NCI-H774 (cell line): Measurements from ENCODE around the gene DNAH10.
"Not testable (repeated sequence)": the region's sequence is repeated elsewhere in the genome, so short reads cannot be mapped to it uniquely, and the experiment has no call there.

Source experiments
- DNase-seq: peaks from one replicate; lab custom pipeline; 2025; lab: John Stamatoyannopoulos, UW

Gene DNAH10

DNA sequence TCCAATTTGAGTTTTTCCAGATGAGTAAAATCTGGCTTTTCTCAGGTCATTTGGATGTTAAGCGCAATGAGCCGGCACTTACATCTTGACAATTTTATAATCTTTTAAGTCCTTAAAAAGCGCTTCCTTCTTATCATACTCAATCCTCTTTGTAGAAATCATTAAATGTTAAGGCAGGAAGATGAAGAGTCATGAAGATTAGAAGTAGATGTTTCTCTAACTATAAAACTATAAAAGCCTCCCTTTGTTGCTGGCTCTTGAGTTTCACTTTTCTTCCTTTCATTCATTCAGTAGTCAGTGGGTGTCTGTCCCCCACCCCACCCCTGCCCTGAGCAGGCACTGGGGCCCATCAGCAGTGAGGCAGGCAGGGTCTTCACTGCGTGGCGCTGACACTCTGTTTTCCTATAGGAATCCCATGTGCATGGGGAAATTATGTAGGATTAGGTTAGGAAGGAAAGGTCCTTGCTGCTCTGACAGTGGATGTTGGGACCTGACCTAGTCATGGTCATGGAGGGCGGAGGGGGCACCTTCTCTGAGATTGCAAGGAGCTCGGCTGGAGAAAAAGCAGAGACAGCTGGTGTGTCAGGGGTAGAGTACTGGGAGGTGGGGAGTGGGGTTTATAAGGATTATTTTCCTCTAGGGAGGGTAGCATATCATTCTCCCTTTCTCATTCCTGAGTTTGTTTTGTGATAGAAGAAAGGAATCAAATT, 144.8 kb downstream of the DNAH10 start:
- DNase-seq = no peak

- no peak for DNase-seq
Observed at GRCh38 chr12:123907726-123908476, 145.8 kb downstream of the DNAH10 start.

GRCh38 chr12:123908884-123909725, 147.0 kb downstream of the DNAH10 start:
- peak; percentile 44 for DNase-seq

DNA sequence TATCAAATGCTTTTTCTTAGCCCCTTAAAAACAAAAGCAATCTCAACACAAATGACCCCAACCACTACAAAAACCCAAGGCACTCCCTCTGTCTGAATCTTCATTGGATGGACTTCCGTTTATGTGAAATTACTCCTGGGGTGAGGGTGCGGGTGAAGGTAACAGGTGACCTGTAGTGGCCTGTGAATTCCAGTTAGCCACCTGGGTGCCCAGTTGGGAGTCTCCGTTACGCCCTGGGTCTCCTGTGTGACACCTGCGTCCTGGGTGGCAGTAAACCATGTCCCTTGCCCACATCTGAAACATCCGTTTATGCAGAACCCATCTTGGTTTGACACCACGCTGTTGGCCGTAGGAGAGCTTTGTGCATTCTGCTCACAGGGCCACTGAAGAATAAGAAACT, 148.0 kb downstream of the DNAH10 start:
- no peak for DNase-seq

GRCh38 chr12:123910761-123911193, 148.7 kb downstream of the DNAH10 start:
- DNase-seq = no peak

DNA sequence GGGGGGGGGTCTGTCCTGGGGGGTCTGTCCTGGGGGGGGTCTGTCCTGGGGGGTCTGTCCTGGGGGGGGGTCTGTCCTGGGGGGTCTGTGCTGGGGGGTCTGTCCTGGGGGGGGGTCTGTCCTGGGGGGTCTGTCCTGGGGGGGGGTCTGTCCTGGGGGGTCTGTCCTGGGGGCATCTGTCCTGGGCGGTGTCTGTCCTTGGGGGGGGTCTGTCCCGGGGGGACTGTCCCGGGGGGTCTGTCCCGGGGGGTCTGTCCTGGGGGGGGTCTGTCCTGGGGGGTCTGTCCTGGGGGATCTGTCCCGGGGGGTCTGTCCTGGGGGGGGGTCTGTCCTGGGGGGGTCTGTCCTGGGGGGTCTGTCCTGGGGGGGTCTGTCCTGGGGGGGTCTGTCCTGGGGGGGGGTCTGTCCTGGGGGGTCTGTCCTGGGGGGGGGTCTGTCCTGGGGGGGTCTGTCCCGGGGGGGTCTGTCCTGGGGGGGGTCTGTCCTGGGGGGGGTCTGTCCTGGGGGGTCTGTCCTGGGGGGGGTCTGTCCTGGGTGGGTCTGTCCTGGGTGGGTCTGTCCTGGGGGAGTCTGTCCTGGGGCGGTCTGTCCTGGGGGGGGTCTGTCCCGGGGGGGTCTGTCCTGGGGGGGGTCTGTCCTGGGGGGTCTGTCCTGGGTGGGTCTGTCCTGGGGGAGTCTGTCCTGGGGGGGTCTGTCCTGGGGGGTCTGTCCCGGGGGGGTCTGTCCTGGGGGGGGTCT, 149.7 kb downstream of the DNAH10 start:
- not testable (repeated sequence) for DNase-seq

DNA sequence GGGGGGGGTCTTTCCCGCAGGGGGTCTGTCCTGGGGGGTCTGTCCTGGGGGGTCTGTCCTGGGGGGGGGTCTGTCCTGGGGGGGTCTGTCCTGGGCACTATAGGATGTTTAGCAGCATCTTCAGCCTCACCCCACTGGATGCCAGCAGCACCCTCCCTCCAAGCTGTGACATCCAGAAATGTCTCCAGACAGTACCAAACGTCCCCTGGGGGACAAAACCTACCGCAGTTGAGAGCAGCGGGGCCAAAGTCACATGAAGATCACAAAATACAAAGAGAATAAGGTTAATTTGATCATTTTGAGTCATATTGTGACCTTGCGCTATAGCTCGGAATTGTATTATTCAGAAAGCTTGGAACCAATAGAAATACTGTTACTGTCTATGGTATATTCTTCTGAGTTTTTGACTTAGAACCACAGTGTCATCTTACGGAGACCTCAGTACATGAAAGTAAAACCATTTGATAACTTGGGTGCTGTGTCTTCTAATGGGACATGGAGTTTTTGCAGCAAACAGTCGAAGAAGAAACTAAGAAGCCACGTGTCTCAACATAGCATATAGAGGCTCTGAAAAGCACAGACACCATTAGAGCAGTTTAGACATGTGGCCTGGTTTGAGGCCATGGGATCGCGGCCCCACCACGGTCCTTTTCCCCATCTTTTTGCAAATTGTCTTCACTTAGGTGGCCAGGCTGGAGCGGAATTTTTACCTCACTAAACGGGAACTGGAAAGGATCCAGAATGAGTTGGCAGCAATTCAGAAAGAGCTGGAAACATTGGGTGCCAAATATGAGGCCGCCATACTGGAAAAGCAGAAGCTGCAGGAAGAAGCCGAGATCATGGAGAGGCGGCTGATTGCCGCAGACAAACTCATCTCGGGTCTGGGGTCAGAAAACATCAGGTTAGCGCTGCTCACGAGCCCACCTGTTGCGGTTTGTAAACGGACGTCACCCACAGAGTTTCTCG, 150.6 kb downstream of the DNAH10 start:
- peak; percentile 16 for DNase-seq

- DNase-seq = no peak
Observed at GRCh38 chr12:123914726-123915333, 152.7 kb downstream of the DNAH10 start.

DNA sequence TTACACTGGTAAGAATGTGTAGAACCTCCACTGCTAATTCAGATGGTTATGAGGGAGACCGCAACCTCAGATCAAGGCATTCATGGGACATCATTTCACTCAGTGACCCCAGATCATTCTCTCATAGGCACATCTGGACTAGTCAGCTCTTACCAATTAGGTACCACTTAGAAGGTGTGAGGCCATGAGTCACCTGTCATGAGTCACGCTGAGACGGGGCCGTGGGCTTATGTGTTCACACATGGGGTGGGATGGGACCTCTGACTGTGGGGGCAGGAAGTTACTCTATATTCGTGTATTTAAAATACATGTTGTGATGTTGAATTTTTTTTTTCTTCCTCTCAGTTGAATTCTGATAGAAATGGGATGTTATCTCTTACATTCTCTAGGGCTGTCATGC, 154.6 kb downstream of the DNAH10 start:
- DNase-seq = no peak

DNA sequence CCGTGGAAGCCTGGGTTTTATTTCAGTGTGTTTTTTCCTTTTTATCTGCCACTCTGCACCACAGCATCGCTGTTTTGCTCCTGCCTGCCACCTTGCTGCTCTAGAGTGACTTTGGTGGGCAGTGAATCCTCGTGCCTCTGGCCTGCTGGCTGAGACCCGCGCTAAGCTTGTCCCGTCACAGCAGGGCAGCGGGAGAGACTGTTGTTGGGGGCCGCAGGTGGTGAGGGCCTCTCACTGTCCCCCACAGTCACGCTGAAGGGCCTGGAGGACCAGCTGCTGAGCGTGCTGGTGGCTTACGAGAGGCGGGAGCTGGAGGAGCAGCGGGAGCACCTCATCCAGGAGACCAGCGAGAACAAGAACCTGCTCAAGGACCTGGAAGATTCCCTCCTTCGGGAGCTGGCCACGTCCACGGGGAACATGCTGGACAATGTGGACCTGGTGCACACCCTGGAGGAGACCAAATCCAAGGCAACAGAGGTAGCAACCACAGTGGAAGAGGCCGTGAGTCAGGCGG, 155.3 kb downstream of the DNAH10 start:
- DNase-seq = no peak

GRCh38 chr12:123919980-123920360, 157.9 kb downstream of the DNAH10 start:
- no peak for DNase-seq

GRCh38 chr12:123923038-123923437, 160.9 kb downstream of the DNAH10 start:
- DNase-seq = no peak

- no peak for DNase-seq
Observed at GRCh38 chr12:123923927-123924326, 161.8 kb downstream of the DNAH10 start.

- no peak for DNase-seq
Observed at GRCh38 chr12:123924539-123924938, 162.4 kb downstream of the DNAH10 start.

GRCh38 chr12:123928274-123928865, 166.3 kb downstream of the DNAH10 start:
- no peak for DNase-seq

DNA sequence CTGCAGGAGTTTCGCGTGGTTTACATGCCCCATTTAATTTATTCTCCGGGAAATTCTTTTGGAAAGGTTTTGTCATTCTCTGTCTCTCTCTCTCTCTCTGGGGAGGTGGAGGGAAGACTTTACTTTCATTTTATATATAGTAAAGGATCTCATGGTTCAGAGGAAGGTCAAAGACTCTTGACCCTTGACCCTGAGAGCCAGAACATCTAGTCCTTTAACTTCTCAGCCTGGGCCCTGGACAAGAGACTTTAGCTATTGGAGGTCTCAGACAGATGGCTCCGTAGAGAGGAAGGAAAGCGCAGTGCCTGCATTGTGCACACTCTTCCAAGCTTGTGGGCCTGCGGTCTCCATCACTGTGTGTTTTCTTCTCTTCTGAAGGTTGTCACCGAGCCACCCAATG, 166.8 kb downstream of the DNAH10 start:
- DNase-seq = no peak

DNA sequence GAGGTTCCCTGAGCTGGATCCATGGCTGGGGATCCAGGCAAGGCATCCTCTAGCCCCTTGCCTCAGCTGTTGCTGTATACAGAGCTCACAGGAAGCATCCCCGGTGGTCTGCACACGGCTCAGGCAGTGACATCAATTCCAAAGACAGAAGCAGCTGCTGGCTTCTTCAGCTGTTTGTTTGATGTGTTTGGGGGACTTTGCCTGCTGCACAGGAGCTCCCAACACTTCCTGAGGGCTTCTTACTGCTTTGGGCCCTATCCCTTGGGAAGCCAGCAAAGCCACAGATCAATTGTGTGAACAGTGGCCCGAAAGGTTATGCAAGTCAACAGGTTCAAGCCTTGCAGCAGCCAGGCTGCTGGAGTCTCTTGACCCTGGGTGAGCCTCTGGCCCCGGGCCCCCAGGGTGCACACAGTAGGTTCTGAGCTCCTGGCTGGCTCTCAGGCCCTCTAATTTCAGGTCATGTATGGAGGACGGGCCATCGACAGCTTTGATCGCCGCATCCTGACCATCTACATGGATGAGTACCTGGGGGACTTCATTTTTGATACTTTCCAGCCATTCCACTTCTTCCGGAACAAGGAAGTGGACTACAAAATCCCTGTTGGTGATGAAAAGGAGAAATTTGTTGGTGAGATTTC, 168.0 kb downstream of the DNAH10 start:
- DNase-seq = no peak

DNA sequence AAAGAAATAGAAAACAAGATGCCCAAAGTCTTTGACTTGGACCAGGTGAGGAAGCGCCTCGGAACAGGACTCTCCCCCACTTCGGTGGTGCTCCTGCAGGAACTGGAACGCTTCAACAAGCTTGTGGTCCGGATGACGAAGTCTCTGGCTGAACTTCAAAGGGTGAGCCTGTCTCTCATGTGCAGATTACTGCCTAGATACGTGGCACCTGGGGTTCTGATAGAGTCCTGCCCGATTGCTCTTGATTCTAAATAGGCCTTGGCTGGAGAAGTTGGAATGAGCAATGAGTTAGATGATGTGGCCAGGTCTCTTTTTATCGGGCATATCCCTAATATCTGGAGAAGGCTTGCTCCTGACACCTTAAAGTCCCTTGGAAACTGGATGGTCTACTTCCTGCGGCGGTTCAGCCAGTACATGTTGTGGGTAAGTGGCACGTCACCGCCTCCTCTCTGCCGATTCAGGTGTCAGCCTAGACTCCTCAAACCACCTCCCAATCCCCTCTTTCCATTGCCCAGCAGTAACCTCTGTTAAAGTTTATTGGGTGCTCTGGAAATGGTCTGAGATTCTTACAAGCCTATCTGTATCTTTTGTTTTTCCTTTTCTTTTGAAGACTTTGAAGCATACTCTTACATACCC, 169.7 kb downstream of the DNAH10 start:
- DNase-seq = no peak

DNA sequence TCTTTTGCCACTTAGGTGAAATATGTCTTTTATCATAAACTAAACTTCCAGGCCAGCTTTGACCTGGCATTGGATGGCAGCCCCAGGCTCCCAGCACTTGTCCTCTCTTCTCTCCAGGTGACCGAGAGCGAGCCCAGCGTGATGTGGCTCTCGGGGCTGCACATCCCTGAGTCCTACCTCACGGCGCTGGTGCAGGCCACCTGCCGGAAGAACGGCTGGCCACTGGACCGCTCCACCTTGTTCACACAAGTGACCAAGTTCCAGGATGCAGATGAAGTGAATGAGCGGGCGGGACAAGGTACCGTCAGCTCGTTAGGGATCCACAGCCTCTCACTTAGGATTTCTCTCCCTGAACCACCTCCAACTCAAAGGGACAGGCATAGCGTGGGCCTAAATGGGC, 171.1 kb downstream of the DNAH10 start:
- no peak for DNase-seq
